HT-29 (cell line): ENCODE results near the gene BIN2. TPM values are rescaled to one million over a fixed set of nuclear protein-coding genes. Genes with fewer than 3 reads are reported as not detected.
"Not testable (repeated sequence)": the region's sequence is repeated elsewhere in the genome, so short reads cannot be mapped to it uniquely, and the experiment has no call there.

ENCODE experiments used
- DNase-seq: peaks from one replicate; pipeline ENCODE4 v3.0.0-alpha.2; 2015; ENCODE audit warnings: low spot score
- total RNA-seq: library from RNA; depleted of rRNA; stranded (reverse); fragments of >200 nt; shearing (Covaris generic); gene quantifications from 2 replicates; pipeline ENCODE4 v1.2.3, GENCODE V29; 2014

The BIN2 gene
- total RNA-seq, 1 experiment from 2014 or later, result 0.56 TPM

DNA sequence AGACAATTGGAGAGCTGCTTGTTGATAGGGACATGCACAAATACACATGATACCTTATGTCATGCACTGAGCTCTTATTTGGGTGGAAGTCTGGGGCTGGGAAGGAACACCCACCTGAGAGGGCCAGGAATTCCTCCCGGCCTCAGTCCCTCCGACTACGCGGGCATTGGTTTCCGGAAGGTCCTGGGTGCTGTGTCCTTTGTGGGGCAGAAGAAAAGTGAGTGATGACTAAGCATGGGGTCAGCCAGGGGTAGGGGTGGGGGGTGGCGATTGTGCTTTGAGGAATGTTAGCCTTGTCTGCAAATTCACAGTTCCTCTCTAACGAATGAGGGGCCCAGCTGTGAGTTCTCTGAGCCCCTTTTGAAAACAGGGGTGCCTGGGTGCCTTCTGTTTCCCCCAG is 21.7 kb upstream of the BIN2 start:
- DNase-seq, result no peak

DNA sequence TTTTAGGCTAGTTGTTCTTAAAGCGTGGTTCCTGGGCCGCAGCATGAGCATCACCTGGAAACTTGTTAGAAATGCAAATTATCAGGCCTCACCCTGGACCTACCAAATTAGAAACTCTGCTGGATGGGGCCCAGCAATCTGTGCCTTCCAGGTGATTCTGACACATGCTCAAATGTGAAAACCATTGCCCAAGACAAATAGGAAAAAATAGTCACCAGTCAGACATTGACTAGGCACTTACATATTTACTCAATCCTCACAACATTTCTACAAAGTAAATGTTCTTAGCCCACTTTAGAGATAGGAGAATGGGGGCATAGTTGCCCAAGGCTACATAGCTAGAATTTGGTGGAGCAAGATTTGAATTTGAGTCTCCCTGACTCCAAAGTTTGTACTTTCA is 19.2 kb upstream of the BIN2 start:
- DNase-seq, result no peak

DNA sequence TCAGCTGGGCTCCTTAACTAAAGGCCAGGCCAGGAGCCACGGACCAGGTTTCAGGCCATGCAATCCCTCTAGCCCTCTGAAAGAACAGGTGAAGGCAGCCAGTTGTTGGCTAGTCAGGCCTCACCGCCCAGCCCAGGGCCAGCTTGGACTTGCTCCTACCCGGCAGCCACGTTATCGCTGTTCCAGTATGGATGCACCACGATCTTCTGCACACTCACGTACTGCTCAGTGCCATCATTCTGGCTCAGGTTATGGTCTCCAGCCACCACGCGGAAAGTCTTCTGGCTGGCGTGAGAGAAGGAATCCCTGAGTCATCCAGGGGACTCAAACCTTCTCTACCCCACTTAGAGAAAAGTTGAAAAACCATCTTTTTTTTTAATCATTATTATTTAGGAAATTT is 18.4 kb upstream of the BIN2 start:
- no peak for DNase-seq

DNA sequence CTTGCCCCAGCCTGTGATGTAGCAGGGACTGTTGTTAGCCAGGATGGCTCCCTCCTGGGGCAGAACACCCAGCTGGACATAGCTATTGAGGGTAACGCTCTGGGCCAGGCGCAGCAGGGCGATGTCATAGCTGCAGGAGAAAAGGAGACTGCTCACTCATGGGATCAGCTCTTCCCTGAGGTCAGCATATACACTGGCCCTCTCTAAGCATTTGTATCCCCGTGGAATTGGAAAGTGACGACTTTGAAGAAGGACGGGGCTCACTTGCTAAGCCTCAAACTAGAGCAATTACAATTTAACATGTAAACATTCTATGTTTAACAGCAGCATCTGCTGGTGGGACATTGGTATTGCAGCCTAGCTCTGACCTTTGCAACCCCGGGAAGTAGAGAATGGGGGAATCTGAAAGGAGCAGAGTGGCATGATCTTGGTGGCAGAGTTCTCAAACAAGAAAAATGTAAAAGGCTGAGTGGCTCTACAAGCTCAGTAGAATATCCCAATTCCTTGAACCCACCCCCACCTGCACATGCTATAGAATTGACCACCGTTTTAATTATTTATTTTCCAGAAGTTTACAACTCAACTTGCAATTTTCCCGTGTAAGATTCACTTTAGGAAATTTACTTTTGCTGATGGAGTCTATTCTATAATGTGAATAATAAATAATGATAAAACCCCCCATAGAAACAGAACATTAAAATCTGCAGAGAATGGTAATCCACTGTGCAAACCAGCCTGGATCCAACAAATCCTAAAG is 17.5 kb upstream of the BIN2 start:
- peak; percentile 90 for DNase-seq

DNA sequence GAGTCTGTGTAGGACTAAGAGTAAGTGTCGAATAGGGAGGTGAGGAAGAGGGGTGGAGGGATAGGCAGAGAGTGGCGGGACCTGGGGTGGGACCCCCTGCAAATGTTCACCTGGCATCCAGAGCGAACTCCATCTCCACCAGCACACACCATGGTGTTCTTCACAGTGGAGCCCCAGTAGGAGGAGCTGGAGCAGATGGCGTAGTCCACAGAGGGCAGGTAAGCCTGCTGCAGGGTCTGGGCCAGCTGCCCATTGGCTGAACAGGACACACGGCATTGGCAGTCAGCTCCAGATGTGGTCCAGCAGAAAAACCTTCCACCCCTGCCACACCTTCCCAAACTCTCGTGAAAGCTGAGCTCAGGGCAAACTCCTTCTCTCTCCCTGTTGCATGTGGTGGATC is 15.8 kb upstream of the BIN2 start:
- DNase-seq, result no peak

DNA sequence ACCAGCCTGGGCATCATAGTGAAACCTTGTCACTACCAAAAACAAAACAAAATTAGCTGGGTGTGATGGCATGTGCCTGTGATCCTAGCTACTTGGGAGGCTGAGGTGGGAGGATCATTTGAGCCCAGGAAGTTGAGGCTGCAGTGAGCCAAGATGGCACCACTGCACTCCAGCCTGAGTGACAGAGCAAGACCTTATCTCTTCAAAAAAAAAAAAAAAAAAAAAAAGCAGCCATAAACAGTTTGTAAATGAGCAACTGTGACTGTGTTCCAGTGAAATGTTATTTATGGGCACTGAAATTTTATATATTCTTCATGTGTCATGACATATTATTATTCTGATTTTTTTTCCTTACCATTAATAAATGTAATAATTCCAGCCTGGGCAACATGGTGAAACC is 13.4 kb upstream of the BIN2 start:
- not testable (repeated sequence) for DNase-seq

DNA sequence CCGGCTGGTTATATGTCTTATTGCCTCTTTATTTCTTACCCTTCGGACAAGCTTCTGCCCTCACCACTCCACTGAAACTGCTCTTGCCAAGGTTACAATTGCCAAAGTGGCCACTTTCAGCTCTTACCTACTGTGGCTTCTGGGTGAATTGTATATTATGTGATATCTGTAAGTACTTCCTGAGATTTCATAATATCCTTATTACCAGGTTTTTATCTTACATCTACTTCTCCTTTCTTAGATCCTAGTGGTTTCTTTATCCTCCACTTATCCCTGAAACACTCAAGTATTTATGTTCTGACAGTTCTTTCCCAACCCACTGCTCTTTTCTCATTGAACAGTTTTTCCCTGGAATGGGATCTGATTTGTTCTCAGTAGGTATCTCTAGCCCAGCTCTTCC is 12.0 kb upstream of the BIN2 start:
- no peak for DNase-seq

DNA sequence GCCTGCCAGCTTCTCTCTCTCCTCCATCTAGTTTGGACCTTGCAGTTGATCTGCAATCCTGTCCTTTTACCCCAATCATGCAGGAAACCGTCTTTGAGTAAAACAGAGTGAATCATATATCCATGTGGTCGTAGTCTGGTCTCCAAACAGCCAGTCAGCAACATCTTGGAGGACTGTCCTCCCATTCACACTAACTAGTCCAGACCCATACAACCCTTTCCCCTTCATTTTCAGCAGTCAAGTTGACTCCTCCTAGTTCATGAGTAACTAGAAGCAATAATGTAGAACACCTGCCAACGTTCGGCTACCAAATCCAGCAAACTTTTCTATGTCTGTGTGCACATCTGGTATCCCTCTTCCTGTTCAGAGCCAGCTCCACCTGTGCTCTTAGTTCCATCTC is 10.8 kb upstream of the BIN2 start:
- no peak for DNase-seq

DNA sequence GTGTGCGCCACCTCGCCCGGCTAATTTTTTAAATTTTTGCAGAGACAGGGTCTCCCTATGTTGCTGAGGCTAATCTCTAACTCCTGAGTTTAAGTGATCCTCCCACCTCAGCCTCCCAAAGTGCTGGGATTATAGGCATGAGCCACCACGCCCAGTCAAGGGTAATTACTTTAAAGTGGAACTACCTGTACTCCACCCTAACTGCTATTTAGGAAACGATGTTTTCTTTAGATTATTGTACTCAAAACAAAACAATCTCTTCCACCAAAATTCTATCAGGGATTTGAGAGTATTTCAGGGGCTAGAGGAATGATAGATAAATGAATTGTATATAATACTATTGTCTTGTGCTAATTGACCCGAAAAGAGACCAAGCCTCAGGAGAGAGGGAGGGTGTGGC is 9.6 kb upstream of the BIN2 start:
- no peak for DNase-seq

DNA sequence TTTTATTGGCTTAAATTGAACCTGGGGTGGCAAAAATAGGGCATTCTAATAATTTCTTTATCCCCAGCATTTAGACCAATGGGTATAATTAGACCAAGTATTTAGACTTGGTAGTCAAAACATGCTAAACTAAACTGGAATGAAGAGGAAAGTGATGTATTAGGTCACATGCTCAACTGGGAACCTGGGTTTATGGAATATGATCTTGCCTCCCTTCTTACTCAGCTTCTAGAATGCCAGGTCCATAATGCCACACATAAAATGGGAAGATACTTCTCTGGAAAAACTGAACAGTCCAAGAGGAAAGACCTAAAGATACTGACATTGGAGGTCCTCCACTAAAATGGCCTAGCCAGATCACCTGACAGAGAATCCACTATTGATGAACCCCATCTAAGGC is 6.2 kb upstream of the BIN2 start:
- DNase-seq, result no peak

DNA sequence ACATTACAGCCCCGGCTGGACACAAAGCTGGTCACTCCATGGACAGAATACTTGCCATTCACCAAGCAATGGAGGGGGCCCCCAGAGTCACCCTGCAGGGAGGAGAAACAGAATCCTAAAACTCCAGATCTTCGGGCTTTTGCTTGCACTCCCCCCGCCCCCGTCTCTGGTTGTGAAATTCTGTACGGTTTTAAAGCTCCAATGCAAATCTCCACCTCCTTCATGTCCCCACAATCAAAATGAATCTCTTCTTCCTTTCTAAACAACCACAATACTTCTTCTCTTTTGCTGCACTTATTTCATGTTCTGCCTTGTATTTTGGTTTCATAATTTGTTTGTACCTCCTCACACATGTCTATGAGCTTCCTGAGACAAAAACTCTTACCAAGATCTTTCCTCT is 5.8 kb upstream of the BIN2 start:
- DNase-seq, result no peak

DNA sequence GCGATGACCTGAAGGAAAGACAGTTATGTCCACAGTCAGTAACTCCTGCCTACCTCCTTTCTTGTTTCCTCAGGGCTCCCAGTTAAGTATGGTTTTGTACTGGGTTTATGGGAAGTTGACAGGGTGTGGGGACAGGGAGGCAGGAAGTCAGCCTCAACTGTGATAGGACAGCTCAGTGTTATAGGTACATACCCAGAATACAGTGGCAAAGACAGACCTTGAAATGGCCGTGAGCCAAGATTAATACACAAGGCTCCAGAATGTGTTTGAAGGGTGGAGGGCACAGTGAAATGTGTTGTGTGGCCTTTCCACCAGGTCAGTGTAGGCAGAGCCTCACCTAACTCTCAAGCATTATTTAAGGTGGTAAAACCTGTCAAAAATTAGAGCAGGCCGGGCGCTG is 4.6 kb upstream of the BIN2 start:
- DNase-seq, result no peak

DNA sequence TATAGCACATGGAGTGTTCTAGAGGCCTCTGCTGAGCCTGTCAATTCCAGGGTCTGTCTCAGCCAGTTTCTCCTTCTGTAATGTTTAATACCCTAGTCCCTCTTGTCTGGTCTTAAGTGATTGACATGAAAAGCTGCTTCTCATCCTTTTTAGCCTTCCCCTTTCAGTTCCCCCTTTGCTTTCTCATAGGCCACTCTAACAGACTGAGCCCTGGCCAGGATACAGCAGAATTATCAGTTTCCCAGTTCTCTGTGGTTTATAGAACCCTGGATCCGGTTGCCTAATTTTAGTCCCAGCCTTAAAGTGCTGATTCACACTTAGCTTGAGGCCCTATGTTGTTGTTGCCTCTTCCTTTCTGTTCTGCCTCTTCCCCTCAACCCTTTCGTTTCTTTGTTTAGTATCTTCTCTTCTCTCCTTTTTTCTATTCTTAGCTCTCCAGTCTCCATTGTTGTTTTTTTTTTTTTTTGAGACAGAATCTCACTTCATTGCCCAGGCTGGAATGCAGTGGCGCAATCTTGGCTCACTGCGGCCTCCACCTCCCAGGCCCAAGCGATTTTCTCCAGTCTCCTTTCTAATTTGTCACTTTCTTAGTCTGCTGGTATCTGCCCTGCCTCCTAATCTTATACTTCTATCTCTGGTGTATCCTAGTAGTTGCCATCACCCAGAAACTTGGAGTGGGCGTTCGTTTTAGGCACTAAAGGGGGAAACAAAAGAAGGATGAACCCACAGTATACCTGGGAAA is 2.9 kb upstream of the BIN2 start:
- no peak for DNase-seq

DNA sequence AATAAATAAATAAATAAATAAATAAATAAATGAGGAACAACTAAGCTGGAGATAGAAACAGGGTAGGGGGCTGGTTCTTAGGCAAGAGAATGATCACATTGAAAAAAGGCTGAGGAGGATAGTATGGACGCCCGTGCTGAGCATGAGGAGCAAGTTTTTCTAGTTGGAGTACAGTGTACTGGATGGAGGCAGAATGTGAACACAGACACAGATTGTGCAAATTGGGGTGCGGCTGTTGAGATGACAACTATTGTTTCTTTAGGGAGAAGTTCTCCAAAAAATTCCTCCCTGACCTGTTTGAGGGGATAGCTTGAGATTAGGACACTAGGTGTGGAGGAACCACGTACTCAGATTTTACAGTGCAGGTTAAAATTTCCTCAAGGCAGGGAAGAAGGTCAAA is 979 bp upstream of the BIN2 start:
- no peak for DNase-seq

DNA sequence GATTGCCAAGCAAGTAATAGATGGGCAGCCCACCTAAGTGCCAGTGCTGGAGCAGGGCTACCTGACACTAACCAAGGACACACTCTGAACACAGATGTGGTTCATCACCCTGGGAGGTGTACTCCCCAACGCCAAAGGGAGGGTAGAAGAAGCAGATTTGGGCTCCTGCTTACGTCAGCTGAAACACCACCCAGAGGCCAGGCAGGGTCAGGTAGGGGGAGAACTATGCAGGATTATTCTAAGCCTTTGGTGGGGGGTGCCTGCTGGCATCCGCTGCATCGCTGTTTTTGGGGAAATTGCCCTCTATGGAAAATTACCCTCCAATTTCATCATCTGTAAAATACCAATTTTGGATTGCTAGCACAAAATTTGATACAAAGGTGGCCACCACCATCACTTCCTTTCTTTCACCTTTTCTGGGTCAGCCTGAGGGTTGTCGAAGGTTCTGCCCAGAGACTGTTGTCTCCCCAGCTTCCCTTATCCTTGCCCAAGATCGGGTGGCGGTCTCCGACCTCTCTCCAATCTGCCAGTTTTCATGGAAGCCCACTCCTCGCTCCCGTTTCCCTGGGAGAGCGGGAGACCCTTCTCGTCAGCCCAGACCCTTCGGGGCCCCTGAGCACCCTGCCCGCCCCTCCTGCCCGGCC is 535 bp downstream of the BIN2 start:
- DNase-seq, result no peak

DNA sequence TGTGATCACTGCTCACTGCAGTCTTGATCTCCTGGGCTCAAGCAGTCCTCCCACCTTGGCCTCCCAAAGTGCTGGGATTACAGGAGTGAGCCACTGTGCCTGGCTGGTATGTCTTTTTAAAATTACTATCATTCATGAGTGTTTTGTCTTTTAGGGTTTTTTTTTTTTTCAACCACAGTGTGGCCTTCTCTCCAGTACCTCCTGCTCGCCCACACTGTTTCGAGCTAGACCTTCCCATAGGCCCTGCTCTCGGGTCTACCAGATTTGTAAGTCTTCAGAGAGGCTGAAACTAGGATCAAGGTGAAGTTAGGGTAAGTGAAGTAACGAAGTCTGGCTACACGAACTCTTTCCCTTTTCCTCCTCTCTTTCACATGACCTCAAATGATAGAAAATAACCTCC is 1.5 kb downstream of the BIN2 start:
- no peak for DNase-seq

DNA sequence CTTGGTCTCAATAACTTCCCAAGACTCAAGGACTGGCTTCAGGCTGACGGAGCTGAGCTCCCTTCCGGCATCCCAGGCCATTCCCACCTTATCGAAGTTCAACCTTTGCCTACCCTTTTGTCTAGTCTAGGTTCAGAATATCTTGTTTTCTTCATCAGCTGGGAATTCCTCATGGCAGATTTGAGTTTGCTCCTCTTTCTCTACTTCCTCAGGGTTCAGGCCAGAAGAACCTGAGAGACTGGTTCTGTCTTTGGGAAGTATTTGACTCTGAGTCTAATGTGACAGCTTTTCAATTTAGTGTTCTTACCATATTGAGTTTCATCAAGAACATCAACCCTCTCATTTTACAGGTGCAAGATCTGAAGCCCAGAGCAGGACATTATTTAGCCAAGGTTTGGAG is 2.1 kb downstream of the BIN2 start:
- no peak for DNase-seq

DNA sequence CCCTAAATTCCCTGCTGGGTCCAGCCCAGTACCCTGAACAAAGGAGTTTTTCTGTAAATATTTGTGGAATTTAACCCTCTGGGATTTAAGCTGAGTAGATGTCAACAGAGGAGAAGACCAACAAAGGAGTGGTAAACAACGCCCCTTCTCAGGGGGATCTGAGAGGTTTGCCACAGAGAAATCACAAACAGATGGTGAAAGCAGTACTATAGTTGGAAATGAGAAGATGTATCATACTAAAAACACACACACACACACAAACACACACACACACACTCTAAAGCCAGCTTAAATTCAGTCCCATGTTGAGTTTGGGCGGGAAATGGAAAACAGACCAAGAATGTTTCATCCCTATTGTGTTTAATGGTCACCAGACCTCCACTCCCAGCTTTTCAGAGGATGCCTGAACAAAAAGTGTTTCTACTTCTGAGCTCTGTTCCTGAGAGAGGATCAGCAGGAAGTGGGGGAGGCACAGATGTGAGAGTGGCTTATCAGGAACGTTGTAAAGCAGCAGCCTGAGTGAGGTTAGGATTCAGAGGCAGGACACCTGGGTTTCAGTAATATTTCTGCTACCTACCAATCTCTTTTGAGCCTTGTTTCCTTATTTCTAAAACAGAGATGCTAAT is 3.2 kb downstream of the BIN2 start:
- DNase-seq, result peak; percentile 14

DNA sequence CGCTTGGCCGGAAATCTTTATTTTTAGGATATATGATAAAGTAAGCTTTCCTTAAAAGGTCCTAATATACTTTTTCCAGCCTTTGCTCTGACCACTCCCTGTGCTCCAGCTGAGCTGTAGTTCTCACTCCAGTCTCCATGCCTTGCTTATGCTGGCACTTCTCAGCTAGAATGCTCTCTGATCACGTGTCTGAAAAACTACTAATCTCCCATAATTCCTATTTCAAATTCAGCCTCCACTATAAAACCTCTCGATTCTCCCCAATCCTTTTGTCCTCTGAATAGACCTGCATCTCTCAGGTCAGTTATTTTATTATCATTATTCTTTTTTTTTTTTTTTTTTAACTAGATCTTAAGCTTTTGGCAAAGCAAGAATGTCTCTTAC is 3.7 kb downstream of the BIN2 start:
- no peak for DNase-seq

DNA sequence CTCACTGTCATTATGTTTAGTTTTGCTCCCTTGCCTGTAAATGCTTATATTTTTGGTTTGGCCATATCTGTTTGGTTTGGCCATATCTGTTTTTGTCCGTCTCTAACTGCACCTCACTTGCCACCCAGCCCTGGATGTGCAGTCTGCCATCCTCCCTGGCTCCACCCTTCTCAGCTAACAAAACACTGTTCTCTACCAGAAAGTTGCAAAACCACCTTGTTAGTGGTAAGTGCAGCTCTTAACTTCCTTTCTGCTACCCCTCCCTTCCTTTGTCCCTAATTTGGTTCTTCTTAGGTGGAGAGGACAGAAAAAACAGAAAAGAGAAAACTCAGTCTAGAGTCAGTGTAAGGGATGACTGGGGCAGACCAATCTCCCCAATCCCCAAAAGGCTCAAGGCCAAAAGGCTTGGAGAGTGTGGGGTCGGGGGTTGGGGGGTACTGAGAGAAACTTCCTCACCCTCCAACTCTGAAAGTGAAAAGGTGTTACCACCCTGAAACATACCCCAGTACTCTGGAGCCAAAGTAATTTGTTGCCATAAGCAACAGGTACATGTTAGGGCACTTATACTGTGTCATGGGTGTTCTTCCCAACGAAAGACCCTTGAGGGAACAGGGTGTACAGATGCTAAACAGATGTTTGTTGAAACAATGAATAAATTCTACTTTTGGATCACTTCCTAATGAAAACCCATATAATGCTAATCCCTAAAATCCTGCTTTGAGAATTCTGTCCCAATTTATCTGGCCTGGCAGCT is 5.0 kb downstream of the BIN2 start:
- DNase-seq, result peak; percentile 44

DNA sequence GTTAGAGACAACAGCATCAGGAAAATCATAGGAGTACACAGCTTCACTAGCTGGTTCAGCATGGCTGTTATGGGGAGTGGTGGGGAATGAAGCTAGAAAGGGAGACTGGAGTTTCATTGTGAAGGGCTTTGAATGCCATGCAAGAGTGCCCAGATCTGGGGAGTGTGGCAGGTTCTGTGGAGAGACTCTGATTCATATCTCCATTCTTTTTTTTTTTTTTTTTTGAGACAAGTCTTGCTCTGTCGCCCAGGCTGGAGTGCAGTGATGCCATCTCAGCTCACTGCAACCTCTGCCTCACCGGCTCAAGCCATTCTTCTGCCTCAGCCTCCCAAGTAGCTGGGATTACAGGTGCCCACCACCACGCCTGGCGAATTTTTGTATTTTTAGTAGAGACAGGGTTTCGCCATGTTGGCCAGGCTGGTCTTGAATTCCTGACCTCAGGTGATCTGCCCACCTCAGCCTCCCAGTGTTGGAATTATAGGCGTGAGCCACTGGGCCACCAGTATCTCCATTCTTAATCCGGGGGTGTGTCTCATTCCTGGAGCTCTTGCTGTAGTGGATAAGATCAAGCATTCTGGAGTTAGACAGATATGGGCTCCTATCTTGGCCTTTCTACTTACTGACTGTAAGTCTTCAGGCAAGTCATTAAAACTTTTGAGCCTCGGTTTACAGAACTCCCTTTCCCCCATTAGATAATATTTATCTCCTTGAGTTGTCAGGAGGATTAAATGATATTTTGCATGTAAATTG is 5.7 kb downstream of the BIN2 start:
- not testable (repeated sequence) for DNase-seq
